Activated CD4-positive, alpha-beta T cell treated with anti-CD3 and anti-CD28 coated beads, Interleukin-2, amount 50 U/mL, for 1 hour (primary cell): ENCODE measurements around the gene SRC.
"Not testable (repeated sequence)": the region's sequence is repeated elsewhere in the genome, so short reads cannot be mapped to it uniquely, and the experiment has no call there.

Experiments used
- DNase-seq: peaks from one replicate; pipeline ENCODE4 v3.0.0-alpha.2; 2020

Gene SRC

DNA sequence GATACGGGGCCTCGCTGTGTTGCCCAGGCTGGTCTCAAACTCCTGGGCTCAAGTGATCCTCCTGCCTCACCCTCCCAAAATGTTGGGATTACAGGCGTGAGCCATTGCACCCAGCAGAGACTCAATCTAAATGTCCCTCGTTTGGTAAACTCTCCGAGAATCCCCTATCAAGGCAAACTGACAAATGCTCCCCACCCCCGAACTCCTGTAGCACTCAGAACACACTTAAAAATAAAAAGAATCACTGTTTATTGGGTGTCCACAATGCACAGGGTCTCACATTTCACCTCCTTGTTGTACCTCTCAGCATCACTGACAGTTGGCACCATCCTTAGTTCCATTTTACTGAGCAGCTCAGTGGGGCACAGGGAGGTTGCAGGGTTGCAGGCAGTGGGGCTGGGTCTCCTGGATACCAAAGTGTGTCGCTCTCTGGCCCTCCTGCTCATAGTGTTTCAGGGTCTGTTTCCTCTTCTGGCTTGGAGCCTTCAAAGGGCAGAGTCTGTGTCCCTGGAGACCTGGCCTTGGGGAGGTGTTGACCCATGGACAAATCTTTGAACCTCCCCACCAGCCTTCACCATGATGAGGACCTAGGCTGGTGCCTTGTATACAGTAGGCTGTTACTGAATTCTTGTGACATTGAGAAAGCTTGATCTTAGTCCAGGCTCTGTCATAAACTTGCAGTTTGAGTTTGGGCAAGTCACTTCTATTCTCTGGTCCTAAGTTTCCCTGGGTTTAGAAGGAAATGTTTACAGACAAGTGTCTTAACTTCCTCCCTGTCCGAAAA is 8.5 kb upstream of the SRC start:
- no peak for DNase-seq

GRCh38 chr20:37338380-37338779 is 7.6 kb upstream of the SRC start:
- not testable (repeated sequence) for DNase-seq

- no peak for DNase-seq
Measured at GRCh38 chr20:37339208-37339607, 6.7 kb upstream of the SRC start.

DNA sequence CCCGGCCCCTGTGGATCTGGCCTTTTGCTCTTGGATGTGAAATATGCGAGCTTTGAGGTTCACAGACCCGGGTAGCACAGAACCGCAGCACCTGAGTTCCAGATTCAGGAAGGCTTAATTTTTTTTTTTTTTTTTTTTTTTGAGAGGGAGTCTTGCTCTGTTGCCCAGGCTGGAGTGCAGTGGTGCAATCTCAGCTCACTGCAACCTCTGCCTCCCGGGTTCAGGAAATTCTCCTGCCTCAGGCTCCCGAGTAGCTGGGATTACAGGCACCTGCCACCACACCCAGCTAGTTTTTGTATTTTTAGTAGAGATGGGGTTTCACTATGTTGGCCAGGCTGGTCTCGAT is 6.2 kb upstream of the SRC start:
- DNase-seq, result not testable (repeated sequence)

GRCh38 chr20:37340998-37341397 is 4.9 kb upstream of the SRC start:
- DNase-seq, result no peak

GRCh38 chr20:37341632-37342031 is 4.3 kb upstream of the SRC start:
- no peak for DNase-seq

GRCh38 chr20:37342231-37343177 is 3.4 kb upstream of the SRC start:
- no peak for DNase-seq

DNA sequence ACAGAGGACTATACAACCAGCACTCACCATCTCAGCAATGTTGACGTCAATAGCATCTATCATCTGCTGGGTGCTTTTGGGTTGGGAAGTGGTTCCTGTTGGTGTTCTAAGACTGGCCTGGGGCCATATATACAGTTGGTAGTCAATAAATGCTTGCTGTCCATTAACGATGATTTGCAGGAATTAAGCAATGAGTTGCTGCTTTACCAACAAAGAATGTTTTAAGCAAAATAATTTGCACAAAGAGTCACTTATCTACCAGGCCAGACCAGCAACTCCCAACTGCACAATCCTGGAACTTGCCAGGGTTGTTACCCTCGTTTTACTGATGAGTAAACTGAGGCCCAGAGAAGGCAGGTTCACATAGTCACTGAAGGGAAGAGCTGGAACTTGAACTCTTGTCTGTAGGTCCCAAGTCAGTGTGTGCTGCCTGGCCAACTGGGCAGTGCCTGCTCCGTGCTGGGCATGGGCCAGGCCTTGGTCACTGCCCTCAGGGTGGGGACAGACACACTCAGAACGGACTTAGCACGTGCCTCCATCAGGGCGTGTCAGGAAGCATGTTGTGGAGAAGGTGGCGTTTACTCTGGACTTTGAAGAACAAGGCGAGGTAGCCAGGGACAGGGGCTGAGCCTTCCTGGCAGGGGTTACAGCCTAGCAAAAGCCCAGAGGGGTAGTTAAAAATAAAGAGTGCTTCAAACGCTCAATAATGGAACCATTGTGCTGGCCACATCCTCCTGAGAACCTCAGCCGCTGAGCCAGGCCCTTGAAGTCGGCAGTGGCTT is 2.5 kb upstream of the SRC start:
- no peak for DNase-seq

DNA sequence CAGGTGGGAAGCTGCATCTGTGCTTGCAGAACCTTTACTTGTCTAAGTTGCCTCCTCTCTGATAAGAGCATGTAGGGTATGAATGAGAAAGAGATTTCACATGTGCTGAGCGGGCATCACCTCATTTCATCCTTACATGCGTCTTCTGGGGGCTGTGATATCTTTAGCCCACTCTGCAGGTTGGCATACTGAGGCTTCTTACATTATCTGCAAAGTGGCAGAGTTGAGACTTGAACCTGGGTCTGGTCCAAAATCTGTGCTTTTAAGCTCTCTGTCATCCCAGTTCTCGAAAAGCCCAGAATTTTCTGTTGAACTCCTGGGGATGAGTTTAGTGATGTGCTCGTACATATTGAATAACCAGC is 2.0 kb upstream of the SRC start:
- DNase-seq, result no peak

DNA sequence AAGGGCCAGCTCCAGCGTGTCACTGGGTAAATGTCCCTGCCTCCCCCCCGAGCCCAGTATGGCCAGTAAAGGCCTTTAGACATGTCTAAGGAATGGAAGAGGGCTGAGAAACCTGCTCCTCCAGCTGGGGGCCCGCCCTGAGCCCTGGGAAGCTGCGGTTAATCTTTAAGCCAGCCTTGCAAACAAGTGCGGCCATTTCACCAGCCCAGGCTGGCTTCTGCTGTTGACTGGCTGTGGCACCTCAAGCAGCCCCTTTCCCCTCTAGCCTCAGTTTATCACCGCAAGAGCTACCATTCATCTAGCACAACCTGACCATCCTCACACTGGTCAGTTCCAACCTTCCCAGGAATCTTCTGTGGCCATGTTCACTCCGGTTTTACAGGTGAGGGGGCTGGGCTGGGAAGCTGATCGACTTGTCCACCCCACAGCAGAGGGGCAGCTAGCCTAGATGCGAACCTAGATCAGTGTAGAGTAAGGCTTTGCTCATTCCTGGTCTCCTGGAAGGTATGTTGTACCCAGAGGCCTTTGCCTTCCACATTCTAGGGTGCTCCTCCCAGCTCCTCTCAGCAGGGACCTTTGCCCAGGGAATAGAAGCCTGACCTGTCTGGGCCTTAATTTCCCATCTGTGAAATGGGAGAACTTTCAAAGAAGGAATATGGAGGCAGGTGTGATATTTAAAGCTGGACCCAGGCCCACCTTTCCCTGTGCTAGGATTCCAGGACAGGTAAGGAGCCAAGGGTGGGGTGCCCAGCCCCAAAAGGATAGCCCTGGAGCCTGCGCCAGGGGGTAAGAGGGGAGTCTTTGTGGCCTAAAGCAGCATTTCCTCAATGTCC is 1.2 kb upstream of the SRC start:
- no peak for DNase-seq

DNA sequence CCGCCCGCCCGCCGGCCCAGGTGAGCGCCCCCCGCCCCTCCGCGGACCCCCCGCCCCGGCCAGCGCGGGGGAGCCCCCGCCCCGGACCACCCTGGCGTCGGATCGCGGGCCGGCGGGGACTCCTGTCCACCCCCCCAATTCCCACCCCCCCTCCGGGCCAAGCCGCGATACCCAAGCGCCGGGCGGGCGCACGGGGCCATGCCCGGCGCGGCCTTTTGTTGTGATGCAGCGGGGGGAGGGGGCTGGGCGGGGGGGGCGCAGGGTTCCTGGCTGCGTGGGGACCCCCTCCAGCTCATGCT is 245 bp downstream of the SRC start:
- DNase-seq, result no peak

- no peak for DNase-seq
Measured at GRCh38 chr20:37346535-37347346, 801 bp downstream of the SRC start.

DNA sequence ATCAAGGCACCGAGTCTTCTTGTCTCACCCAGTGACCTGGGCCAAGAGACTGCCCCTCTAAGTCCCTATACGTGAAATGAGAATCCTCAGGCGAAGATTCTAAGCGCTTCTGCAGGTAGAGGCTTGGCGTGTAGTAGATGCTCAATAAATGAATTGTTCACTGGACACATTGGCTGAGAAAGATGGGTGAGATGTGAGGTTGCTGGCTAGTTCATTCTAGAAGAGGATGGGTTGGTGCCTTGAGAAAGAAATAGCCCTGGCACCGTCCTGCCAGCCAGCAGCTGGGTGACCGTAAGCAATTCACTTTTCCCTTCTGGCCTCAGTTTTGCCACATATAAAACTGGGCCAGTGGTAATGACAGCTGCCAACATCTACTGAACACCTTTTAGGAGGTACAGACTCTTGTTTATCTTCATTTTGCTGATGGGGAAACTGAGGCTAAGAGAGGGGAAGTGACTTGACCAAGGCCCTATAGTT is 1.4 kb downstream of the SRC start:
- DNase-seq, result no peak

DNA sequence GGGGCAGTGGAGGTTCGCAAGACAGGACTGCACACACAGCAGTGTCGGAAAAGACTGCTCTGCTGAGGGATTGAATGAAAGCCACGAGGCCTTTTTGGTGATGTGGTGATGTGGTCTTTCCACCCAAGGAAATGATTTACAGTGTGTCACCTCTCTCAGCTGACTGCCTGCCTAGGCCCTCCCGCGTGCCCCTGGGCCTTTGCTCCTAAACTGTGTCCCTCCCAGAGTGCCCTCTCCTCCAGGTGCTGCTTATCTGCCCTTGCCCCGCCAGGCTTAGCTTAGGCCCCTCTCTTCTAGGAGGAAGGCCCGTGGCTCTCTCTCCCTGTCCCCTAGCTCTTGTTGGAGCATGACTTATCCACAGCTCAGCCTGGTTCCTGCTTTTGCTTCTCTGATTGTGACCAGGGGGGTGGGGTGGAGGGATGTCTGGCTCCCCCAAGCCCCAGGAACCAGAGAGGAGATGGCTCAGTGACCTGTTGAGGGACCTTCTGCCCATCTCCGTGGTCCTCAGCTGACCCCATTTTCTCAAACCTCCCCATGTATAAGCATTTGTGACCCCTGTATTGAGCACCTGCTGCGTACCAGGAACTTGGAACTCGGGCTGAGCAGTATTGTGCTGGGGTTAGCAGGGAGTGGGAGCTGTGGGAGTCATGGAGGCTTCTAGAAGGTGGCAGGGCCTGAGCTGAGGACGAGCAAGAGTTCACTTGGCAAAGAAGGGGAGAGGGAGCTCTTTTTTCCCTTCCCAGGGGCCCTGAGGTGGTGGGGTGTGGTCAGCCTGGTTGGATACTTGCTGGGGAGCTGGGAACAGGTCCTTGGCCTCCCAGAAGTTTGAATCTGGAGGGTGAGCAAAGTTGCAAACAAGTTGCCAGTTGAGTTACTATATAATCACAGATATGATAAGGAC is 2.2 kb downstream of the SRC start:
- DNase-seq, result no peak

GRCh38 chr20:37348792-37349516 is 3.0 kb downstream of the SRC start:
- no peak for DNase-seq

GRCh38 chr20:37349517-37350491 is 3.9 kb downstream of the SRC start:
- no peak for DNase-seq

DNA sequence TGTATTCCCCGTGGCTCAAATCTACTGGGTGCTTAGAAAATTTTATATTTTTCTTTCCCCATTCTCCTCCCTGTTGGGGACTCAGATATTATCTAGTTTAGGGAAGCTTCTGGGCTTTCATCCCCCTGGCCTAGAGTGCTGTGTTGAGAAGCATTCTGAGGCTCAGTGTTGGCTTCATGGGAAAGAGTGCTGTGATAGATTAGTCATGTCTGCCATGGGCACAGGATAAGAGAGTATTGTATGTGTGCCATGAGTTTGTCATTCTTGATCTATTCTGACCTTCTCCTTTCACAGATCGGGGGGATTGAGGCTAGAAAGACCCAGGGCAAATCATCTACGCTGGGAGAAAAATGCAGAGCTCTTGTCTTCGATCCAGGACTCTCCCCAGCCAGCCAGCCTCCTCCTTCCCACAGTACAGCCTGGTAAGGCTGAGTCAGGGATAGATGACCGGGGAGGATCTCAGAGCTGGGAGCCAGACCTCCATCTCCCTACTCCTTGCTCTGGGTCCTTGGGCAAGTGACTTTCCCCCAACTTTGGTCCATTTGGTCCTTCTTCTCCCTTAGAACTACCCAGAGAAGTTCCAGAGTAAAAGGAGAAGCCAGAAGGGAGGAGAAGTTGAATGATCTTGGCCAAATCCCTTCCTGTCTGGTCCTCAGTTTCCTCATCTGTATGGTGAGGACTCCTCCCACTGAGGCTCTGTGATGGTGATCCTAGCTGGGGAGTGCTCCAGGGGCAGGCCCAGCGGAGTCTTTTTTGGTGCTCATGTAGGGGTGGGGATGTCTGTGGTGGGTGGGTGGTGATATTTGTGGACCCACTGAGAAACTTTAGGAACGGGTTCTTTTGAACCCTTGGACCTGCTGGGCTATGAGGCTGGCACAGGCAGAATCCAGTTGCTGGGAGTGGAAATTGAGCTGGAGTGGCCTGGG is 5.0 kb downstream of the SRC start:
- DNase-seq, result no peak
